NT2/D1 (cell line): Measurements from ENCODE around the gene ZC3H13.

ENCODE experiments used
- DNase-seq: peaks from one replicate; pipeline ENCODE4 v3.0.0-alpha.2; 2011; ENCODE audit warnings: low read depth, low spot score
- H3K27me3 ChIP-seq: 2 replicates; pipeline ENCODE4 v1.6.0; 2011; ENCODE audit warnings: mild to moderate bottlenecking; ENCODE audit not compliant: insufficient read length, insufficient read depth
- H3K36me3 ChIP-seq: 2 replicates; pipeline ENCODE4 v1.6.1; 2011; ENCODE audit warnings: mild to moderate bottlenecking, low read length, mixed read lengths; ENCODE audit not compliant: insufficient read depth, insufficient read length
- H3K4me1 ChIP-seq: 2 replicates; pipeline ENCODE4 v1.5.1; 2011; ENCODE audit not compliant: insufficient read depth, insufficient read length
- H3K4me3 ChIP-seq: 2 replicates; pipeline ENCODE4 v1.5.1; 2011; ENCODE audit warnings: low read depth; ENCODE audit not compliant: insufficient read length
- H3K9ac ChIP-seq: 2 replicates; pipeline ENCODE4 v1.6.0; 2011; ENCODE audit warnings: low read depth; ENCODE audit not compliant: insufficient read length
- H3K9me3 ChIP-seq: 2 replicates; pipeline ENCODE4 v1.5.1; 2011; ENCODE audit warnings: mild to moderate bottlenecking, low read length; ENCODE audit not compliant: insufficient read depth
- SUZ12 ChIP-seq: IDR thresholded peaks from 2 replicates; pipeline ENCODE4 v1.6.1; 2011; ENCODE audit not compliant: insufficient read length, insufficient read depth; ENCODE audit errors: extremely low read depth
- YY1 ChIP-seq: IDR thresholded peaks from 2 replicates; pipeline ENCODE4 v1.6.1; 2011; ENCODE audit not compliant: insufficient read length, insufficient read depth
- ZNF274 ChIP-seq: IDR thresholded peaks from 2 replicates; pipeline ENCODE4 v1.6.1; 2011; ENCODE audit warnings: mild to moderate bottlenecking, low read depth, low read length

ZC3H13 gene

DNA sequence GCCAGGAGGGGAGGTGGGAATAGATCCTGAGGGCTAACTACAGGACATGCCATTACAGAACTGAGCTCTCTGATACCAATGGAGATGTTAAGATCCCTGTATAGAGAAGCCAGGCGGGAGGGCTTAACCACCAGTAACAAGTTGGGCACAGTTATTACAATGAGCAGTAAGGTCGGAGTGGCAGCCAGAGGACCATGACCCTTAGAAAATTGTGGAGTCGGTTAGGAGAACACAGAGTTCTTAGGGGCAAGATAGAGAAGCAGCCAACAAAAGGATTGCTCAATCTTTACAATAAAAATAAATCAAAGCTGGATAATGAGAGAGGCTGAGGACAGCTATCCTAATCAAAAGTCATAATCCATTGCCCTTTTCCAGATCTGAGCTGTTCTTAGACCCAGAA lies 41.9 kb upstream of the ZC3H13 start:
- Histone ChIP-seq H3K4me1 (no peaks in the 10 kb centered on the region), H3K36me3 (no peaks in the 10 kb centered on the region), H3K4me3 (no peak overlapping the region), H3K9me3 (no peaks in the 10 kb centered on the region), H3K9ac (no peak overlapping the region), H3K27me3 (no peaks in the 10 kb centered on the region)
- no peak for TF ChIP-seq ZNF274
- no peak for TF ChIP-seq YY1
- TF ChIP-seq SUZ12, result no peak
- no peak for DNase-seq

DNA sequence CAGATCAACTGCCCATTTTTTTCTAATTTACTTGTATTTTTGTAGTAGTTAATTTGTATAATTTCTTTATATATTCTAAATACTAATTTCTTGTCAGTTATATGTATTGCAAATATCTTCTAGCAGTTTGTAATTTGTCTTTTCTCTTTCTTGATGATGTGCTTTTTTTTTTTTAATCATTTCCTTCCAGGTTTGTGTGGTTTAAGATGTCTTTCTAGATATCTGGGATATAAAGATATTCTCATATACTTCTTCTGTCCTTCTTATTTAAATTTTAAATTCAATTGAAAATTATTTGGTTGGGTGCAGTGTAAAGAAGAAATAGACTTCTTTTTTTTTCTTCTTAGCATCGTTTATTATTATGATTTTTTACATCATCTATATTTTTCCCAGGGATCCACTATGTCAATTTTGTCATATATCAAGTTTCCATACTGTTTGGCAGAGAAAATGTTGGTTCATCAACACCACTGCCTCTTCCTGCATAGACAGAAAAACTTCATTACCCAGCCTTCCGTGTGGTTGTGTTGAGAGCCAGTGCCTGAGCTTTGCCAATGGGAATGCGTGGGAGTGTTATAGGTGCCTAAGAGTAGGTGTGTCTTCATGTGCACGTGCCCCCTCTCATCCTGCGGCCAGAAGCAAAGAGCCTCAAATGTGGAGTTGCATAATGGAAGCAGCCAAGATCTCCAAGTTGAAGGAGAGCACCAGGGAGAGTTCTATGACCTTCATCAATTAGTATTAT lies 36.4 kb upstream of the ZC3H13 start:
- Histone ChIP-seq H3K4me3 (no peak overlapping the region), H3K9me3 (no peaks in the 10 kb centered on the region), H3K9ac (no peak overlapping the region), H3K27me3 (no peaks in the 10 kb centered on the region), H3K36me3 (no peaks in the 10 kb centered on the region), H3K4me1 (no peaks in the 10 kb centered on the region)
- no peak for TF ChIP-seq ZNF274
- no peak for TF ChIP-seq SUZ12
- no peak for TF ChIP-seq YY1
- DNase-seq, result no peak

DNA sequence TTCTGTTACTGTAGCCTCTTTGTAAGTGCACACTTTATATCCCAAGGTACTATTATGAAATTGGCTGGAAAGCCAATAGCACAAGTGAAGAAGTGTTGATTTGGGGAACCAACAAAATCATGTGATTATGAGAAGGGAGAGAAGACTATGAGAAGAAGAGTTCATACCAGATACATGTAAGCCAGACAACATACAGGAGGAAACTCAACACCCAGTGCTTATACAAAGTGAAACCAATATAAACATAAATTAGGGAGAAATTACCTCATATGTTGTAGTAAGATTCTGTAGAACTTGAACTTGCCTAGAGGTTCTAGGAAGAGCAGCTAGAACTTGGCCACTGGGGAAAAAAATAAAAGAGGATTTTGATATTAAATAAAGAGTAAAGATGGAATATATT lies 34.9 kb upstream of the ZC3H13 start:
- TF ChIP-seq YY1, result no peak
- no peak for TF ChIP-seq SUZ12
- no peak for TF ChIP-seq ZNF274
- H3K36me3 ChIP-seq, result no peaks in the 10 kb centered on the region
- H3K27me3 ChIP-seq, result no peaks in the 10 kb centered on the region
- no peak overlapping the region for H3K9ac ChIP-seq
- no peak for DNase-seq
- H3K9me3 ChIP-seq, result no peaks in the 10 kb centered on the region
- no peaks in the 10 kb centered on the region for H3K4me1 ChIP-seq
- H3K4me3 ChIP-seq, result no peak overlapping the region

DNA sequence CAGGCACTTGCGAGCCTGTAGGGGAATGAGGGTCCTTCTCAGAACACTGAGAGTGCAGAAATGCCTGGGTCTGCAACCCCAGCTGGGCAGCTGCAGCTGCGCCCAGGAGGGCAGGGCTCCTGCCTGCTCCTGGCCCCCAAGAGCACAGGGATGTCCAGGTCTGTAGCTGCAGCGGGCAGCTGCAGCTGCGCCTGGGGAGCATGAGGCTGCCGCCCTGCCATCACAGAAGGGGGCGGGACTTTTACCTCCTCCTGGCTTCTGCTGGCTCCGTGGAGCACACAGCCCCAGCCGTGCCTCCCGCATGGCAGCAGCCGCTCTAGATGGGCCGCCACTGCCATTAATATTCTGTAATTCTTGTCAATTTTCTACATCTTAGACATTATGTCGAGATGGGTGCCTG lies 34.4 kb upstream of the ZC3H13 start:
- H3K9me3 ChIP-seq, result no peaks in the 10 kb centered on the region
- H3K27me3 ChIP-seq, result no peaks in the 10 kb centered on the region
- TF ChIP-seq SUZ12 (no peak), YY1 (no peak), ZNF274 (no peak)
- no peak overlapping the region for H3K9ac ChIP-seq
- H3K36me3 ChIP-seq, result no peaks in the 10 kb centered on the region
- DNase-seq, result no peak
- H3K4me3 ChIP-seq, result no peak overlapping the region
- H3K4me1 ChIP-seq, result no peaks in the 10 kb centered on the region

DNA sequence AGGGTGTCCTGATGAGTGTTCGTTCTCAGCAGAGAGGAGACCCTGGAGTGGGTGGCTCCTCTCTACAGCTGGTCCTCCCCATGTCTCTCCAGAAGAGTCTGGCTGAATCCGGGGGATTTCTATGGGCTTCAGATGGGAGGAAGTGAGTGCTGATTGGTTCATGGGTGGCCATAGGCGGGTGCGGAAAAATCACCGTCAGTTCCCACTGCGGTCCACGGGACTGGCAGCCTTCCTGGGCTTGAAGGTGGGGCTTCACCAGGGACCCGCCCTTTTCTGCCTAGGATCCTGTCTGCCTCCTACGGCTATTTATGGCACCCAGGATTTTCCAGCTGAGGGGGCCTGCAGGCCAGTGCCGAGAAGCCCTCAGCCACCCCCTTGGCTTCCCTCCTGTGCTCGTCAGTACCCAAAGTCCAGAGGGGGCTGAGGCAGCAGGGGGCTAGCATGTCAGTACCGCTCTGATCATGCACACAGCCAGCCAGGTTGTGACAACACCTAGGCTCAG lies 33.9 kb upstream of the ZC3H13 start:
- TF ChIP-seq ZNF274 (no peak), SUZ12 (no peak), YY1 (no peak)
- DNase-seq, result no peak
- Histone ChIP-seq H3K9me3 (no peaks in the 10 kb centered on the region), H3K27me3 (no peaks in the 10 kb centered on the region), H3K36me3 (no peaks in the 10 kb centered on the region), H3K9ac (no peak overlapping the region), H3K4me3 (no peak overlapping the region), H3K4me1 (no peaks in the 10 kb centered on the region)

DNA sequence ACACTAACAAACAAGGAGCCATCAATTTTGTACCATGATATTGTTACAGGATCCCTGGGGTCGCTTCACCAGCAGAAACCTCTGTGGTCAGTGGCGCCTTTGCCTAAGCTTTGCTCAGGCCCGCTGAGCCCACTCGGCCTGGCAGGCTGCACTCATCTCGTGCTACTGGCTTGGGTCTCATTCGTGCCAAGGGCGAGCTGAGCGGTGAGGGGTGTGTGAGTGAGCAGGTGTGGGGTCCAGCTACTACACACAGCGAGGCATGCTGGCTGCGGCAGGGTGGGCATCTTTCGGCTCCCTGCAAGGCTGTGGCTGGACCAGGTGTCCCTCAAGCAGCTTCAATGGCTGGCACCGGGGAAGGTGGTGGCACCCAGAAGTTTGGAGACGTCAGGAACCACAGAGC lies 33.2 kb upstream of the ZC3H13 start:
- TF ChIP-seq YY1, result no peak
- no peaks in the 10 kb centered on the region for H3K9me3 ChIP-seq
- no peaks in the 10 kb centered on the region for H3K4me1 ChIP-seq
- no peaks in the 10 kb centered on the region for H3K27me3 ChIP-seq
- no peak overlapping the region for H3K4me3 ChIP-seq
- no peak for DNase-seq
- H3K9ac ChIP-seq, result no peak overlapping the region
- H3K36me3 ChIP-seq, result no peaks in the 10 kb centered on the region

DNA sequence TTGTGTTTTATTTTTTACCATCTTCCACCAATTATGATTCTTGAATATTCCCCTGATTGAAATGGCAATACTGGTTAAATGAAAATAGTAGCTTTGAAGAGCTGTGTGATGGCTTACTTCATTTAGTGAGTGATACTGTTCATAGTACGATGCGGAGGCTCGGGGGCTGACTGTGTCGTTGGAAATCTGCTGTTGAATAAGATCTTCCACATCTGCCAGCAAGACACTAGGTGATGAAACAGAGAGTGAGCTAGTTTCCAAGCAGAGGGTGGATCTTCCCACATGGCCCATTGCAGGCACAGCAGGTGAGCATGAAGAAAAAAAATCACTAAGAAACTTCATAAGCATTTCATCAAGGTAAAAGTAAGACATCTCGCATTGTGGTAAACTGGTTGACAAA lies 29.8 kb upstream of the ZC3H13 start:
- H3K4me1 ChIP-seq, result no peaks in the 10 kb centered on the region
- no peak overlapping the region for H3K4me3 ChIP-seq
- H3K27me3 ChIP-seq, result no peaks in the 10 kb centered on the region
- H3K36me3 ChIP-seq, result no peaks in the 10 kb centered on the region
- H3K9me3 ChIP-seq, result no peaks in the 10 kb centered on the region
- no peak overlapping the region for H3K9ac ChIP-seq
- TF ChIP-seq YY1, result no peak
- TF ChIP-seq SUZ12, result no peak
- no peak for TF ChIP-seq ZNF274
- DNase-seq, result no peak
